ENCODE data around the gene HCRTR1.

HCRTR1 gene

DNA sequence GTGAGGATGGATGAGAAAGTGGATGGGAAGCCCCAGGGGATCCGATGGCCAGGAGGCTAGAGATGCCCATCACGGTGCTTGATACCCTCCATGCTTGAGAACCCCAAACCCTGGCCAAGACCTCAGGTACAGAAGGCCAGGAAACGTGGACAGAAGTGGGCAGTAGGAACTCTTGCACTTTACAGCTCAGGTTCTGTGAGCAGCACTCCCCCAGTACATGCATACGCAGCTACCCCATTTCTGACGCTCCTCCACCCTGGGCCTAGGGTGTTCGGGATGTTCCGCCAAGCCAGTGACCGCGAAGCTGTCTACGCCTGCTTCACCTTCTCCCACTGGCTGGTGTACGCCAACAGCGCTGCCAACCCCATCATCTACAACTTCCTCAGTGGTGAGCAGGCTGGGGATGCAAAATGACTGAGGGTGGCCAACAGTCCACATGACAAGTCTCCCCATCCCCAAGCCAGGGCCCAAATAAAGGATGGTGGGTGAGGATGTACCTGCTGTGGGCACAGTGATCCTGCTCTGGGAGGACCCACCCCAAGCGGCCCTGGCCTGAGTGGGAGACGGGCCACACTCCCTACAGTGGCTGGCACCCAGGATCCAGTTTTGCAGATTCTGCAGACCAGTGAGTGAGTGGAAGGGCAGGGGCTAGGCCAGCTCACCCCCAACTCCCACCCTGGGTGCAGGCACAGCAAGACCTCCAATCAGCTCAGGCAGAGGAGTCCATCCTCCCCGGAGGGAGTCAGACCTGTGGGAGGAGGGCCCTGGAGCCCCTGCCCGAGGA is 7.4 kb downstream of the HCRTR1 start:
- Mint-ChIP-seq H3K4me1 (ENCODE audit: low read depth) (peaks cover 8% of the 10 kb centered on the region), H3K36me3 (ENCODE audit: low read depth) (peaks cover 15% of the 10 kb centered on the region), H3K9me3 (no peaks in the 10 kb centered on the region), H3K27ac (no peak overlapping the region), H3K4me3 (no peak overlapping the region), H3K27me3 (ENCODE audit: low read depth) (no peaks in the 10 kb centered on the region)

DNA sequence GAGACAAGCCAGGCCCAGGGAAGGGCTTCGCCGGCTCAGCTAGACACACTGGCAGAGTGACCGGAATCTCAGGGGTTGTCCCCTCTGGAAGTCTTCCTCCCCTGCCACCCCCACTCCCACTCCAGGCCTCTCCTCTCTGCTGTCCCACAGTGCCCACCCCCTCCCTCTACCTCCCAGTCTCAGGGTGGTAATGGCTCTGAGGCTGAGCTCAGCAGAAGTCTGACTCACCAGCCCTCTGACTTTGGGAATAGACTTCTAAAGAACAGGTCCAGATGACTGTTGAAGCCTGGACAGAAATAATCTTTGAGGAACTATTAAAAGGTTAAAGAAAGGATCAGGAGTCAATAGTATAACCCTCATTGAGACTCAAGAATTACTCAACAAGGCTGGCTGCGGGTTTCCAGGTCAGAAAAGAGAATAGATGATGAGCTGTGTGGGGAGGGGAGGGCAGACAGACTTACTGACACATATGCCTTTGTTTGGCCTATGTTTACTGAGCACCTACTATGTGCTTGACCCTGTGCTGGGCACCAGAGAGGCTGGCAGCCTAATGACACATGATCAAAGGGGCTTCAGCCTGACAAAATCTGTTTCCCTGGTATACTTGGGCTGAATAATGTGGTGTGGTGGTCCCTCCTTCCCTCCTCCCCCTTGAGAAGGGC is 8.2 kb downstream of the HCRTR1 start:
- Mint-ChIP-seq H3K9me3 (no peaks in the 10 kb centered on the region), H3K4me1 (ENCODE audit: low read depth) (peaks cover 8% of the 10 kb centered on the region), H3K27ac (no peak overlapping the region), H3K27me3 (ENCODE audit: low read depth) (no peaks in the 10 kb centered on the region), H3K36me3 (ENCODE audit: low read depth) (peaks cover 22% of the 10 kb centered on the region), H3K4me3 (no peak overlapping the region)

DNA sequence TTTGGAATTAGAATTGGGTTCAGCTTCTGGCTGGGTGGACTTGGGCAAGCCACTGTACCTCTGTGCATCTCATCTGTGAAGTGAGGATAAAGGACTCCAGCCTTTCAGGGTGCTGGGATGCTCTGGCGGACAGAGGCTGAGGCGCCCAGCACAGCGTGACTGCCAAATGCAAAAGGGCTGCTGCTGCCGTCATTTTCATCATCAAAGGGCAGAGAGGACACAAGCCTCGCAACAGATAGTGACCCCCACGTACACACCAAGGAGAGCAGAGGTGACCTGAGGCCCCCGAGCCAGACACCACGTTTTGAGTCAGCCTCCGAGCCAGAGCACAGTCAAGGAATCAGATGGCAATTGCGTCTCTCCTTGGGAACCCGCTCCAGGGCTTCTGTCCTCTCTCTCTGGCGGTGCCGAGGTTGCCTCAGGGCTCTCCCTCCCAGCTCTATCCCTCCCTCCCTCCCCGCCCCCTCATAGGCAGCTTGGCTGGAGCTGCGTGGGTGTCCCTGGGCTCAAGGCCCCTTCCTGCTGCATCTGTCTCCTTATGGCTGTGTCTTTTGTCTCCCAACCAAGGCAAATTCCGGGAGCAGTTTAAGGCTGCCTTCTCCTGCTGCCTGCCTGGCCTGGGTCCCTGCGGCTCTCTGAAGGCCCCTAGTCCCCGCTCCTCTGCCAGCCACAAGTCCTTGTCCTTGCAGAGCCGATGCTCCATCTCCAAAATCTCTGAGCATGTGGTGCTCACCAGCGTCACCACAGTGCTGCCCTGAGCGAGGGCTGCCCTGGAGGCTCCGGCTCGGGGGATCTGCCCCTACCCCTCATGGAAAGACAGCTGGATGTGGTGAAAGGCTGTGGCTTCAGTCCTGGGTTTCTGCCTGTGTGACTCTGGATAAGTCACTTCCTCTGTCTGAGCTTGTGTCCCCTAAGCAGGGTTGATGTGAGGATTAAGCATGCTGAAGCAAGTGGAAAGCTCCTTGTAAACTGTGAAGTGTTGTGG is 9.0 kb downstream of the HCRTR1 start:
- Mint-ChIP-seq H3K27ac (no peak overlapping the region), H3K4me3 (no peak overlapping the region), H3K4me1 (ENCODE audit: low read depth) (peaks cover 8% of the 10 kb centered on the region), H3K27me3 (ENCODE audit: low read depth) (no peaks in the 10 kb centered on the region), H3K36me3 (ENCODE audit: low read depth) (peaks cover 23% of the 10 kb centered on the region), H3K9me3 (no peaks in the 10 kb centered on the region)

DNA sequence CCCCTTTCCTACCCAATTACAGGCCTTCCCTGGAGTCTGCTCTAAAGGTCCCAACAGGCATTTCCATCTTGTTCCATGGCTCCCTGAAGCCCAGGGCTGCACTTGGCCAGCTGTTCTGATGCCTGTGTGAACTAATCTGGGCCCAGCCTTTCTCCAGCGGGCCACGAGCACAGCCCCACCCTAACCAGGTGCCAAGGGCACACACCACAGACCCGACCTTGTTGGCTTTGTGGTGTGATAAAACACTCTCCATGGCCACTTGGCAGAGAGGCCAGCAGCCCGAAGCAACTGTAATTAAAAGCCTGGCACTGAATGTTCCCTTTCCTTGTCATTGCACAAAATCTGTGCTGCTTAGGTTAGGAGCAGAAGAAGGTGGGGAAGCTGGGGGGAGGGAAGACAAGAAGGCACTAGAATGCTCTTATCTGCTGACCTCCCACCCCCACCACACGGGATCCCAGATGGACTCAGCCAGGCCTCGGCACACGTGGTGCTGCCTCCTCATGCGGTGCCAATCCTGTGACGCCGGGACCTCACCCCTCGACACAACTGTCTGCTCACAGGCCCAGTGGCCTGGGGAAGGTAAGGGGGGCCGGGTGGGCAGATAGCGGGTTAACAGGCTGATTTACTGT is 9.9 kb downstream of the HCRTR1 start:
- peaks cover 7% of the 10 kb centered on the region for H3K4me1 Mint-ChIP-seq (ENCODE audit: low read depth)
- no peak overlapping the region for H3K27ac Mint-ChIP-seq
- H3K27me3 Mint-ChIP-seq (ENCODE audit: low read depth), result no peaks in the 10 kb centered on the region
- no peaks in the 10 kb centered on the region for H3K9me3 Mint-ChIP-seq
- H3K4me3 Mint-ChIP-seq, result no peak overlapping the region
- peaks cover 23% of the 10 kb centered on the region for H3K36me3 Mint-ChIP-seq (ENCODE audit: low read depth)

DNA sequence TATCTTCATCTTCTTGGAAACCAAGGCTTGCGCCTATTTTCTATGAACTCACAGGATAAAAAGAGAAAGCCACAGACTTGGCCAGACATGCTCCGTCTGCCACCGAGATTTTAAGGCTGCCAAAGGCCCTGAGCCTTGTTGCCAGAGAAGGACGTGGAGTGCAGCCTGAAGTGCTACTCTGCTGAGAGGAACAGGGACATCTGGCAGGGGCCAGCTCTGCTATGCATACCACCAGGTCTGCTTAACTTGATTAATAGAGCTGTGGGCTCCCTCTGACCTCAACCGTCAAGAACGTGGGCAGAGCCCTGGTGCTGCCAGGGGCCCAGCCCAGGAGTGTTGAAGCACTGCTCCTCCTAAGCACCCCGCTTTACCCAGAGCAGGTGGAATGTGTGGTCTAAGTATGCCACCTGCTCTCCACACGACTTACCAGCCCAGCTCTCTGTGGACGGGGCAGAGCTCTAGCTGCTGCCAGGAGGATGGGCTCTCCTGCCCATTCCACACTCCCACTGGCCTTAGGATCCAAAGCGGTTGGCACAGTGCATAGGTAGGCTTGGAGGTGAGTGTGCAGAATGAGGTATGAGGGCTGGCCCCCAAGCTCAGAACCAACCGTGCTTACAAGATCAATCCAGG is 10.6 kb downstream of the HCRTR1 start:
- Mint-ChIP-seq H3K4me3 (no peak overlapping the region), H3K4me1 (ENCODE audit: low read depth) (peaks cover 7% of the 10 kb centered on the region), H3K9me3 (no peaks in the 10 kb centered on the region), H3K27ac (no peak overlapping the region), H3K27me3 (ENCODE audit: low read depth) (no peaks in the 10 kb centered on the region), H3K36me3 (ENCODE audit: low read depth) (peaks cover 23% of the 10 kb centered on the region)

DNA sequence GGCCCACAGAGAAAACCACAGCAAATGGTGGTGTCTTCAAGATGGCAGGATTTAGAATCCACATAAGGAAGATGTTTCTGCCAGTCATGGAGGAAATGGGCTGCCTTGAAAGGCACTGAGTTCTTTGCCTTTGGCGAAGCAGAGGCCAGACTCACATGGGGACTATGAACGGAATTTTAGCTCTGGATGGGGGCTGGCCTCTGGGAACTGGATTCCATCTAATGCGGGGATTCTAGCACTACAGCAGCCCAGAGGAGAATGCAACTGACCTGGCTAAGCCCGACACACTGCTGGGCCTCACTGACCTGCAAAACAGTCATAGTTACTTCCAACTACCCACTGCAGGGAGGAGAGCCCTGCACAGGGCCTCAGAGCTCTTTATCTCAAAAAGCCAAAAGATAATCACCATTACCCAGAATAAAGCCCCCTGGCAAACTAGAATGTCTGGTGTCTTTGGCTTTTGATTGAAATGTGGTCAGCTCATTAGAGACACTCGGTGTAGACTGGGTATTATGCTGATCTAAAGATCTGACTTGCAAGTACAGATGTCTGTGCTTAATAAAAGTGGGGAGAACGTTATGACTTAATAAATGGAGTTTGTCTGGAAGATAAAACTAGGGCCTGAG is 11.6 kb downstream of the HCRTR1 start:
- Mint-ChIP-seq H3K4me1 (ENCODE audit: low read depth) (peaks cover 4% of the 10 kb centered on the region), H3K9me3 (no peaks in the 10 kb centered on the region), H3K36me3 (ENCODE audit: low read depth) (peaks cover 24% of the 10 kb centered on the region), H3K4me3 (no peak overlapping the region), H3K27ac (no peak overlapping the region), H3K27me3 (ENCODE audit: low read depth) (no peaks in the 10 kb centered on the region)

DNA sequence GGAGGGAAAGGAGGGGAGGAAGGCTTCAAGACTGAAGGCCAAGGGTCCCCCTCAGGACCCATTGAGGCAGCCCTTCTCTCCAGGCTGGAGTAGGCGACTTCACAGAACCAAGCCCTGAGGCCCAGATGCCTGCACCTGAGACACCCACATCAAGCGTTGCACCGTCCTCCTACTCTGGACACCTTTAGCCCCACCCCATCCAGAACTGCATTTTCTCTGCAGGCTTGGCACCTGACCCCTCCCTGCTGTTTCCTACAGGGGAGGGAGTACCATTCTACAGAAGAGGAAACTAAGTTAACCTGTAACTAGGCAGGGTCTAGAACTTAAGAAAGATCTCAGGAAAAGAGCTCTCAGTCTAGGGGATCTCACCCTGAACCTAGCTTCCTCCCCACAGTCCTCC is 15.2 kb downstream of the HCRTR1 start:
- no peaks in the 10 kb centered on the region for H3K27me3 Mint-ChIP-seq (ENCODE audit: low read depth)
- H3K27ac Mint-ChIP-seq, result no peak overlapping the region
- peaks cover 22% of the 10 kb centered on the region for H3K36me3 Mint-ChIP-seq (ENCODE audit: low read depth)
- peaks cover 4% of the 10 kb centered on the region for H3K4me1 Mint-ChIP-seq (ENCODE audit: low read depth)
- H3K9me3 Mint-ChIP-seq, result no peaks in the 10 kb centered on the region
- H3K4me3 Mint-ChIP-seq, result no peak overlapping the region

DNA sequence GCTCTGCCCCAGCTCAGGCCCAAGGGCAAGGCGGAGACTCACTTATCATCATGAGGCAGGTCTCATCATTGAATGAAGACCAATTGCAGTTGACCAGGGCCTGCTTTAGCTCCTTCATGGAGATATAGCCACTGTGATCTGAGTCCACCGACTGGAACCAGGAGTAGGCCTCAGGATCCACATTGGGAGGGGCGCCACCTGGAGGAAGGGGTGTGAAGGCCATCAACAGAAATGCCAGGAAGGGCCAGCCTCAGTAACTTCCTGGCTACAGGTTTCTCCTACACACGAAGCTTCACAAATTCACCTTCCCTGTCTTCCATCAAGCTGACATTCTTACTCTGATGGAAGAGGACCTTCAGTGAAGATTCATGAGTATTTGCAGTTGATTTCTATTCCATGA is 15.6 kb downstream of the HCRTR1 start:
- H3K9me3 Mint-ChIP-seq, result no peaks in the 10 kb centered on the region
- H3K4me3 Mint-ChIP-seq, result no peak overlapping the region
- peaks cover 21% of the 10 kb centered on the region for H3K36me3 Mint-ChIP-seq (ENCODE audit: low read depth)
- H3K4me1 Mint-ChIP-seq (ENCODE audit: low read depth), result peaks cover 7% of the 10 kb centered on the region
- no peak overlapping the region for H3K27ac Mint-ChIP-seq
- H3K27me3 Mint-ChIP-seq (ENCODE audit: low read depth), result no peaks in the 10 kb centered on the region

DNA sequence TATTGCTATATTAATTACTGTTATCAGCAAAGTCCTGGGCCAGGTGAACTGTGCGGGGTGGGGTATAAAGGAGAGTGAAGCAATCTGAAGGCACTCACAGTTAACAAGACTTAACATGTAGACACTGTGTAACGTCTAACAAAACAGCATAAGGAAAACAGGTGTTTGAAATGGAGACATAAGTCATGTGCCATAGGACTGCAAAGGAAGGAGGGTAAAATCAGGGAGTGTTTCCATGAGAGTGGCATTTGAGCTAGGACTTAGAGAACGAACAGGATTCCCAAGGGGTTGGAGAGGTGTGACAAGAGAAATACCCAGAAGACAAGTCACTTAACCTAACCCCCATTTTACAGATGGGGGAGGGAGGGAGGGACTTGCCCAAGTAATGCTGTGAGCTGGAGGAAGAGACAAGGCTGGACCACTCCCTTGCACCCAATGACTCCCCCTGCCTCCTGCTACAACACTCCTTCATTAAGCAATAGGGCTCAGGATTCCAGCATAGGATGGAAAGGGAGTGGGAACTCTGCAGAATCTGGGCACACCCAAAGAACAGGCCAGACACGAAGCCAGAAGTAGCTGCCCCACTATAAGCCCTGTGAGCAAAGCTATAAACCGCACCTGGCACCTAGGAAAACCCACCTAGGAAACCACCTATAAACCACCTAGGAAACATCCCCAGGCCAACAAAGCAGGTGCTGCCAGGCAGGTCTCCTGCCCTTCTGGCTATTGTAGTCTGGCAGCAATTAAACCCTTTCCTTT is 20.6 kb downstream of the HCRTR1 start:
- H3K27ac Mint-ChIP-seq, result no peak overlapping the region
- peaks cover 3% of the 10 kb centered on the region for H3K36me3 Mint-ChIP-seq (ENCODE audit: low read depth)
- no peaks in the 10 kb centered on the region for H3K9me3 Mint-ChIP-seq
- H3K4me1 Mint-ChIP-seq (ENCODE audit: low read depth), result peaks cover 15% of the 10 kb centered on the region
- H3K27me3 Mint-ChIP-seq (ENCODE audit: low read depth), result no peaks in the 10 kb centered on the region
- no peak overlapping the region for H3K4me3 Mint-ChIP-seq

DNA sequence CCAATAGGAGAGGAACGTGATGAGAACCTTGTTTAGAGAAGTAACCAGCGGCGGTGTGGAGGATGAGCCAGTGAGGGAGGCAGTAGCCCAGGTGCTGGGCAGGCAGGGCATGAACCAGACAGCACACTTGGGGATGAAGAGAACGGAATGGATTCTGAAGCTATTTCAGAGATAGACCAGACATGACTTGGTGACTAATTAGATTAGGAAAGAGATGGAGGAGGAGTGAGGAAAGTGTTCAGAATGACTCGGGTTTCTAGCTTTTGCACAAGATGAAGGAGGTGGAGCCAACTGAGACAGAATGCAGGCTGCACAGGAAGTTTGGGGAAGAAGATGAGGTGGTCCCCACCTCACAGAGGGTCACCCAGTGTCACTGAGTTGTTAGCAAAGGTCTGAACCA is 22.1 kb downstream of the HCRTR1 start:
- H3K4me1 Mint-ChIP-seq (ENCODE audit: low read depth), result peaks cover 22% of the 10 kb centered on the region
- H3K27ac Mint-ChIP-seq, result no peak overlapping the region
- H3K4me3 Mint-ChIP-seq, result no peak overlapping the region
- peaks cover 4% of the 10 kb centered on the region for H3K36me3 Mint-ChIP-seq (ENCODE audit: low read depth)
- no peaks in the 10 kb centered on the region for H3K27me3 Mint-ChIP-seq (ENCODE audit: low read depth)
- no peaks in the 10 kb centered on the region for H3K9me3 Mint-ChIP-seq

DNA sequence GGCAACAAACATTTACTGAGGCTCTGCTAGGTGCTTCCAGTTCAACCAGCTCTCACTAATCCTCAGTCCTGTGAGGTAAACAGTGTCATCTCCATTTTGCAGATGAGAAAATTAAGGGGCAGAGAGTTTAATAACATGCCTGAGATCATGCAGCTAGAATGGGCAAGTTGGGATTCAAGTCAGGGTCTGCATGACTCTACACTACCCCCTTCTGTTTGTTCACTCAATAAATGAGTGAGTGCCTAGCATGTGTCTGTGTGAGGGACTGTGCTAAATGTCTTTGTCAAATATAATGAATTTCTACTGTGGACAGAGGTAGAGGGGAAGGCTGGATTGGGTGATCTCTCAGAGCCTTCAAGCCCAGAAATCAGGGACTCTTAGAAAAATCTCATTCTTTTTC is 22.7 kb downstream of the HCRTR1 start:
- Mint-ChIP-seq H3K27me3 (ENCODE audit: low read depth) (no peaks in the 10 kb centered on the region), H3K27ac (no peak overlapping the region), H3K36me3 (ENCODE audit: low read depth) (peaks cover 4% of the 10 kb centered on the region), H3K4me3 (no peak overlapping the region), H3K9me3 (no peaks in the 10 kb centered on the region), H3K4me1 (ENCODE audit: low read depth) (peaks cover 25% of the 10 kb centered on the region)

DNA sequence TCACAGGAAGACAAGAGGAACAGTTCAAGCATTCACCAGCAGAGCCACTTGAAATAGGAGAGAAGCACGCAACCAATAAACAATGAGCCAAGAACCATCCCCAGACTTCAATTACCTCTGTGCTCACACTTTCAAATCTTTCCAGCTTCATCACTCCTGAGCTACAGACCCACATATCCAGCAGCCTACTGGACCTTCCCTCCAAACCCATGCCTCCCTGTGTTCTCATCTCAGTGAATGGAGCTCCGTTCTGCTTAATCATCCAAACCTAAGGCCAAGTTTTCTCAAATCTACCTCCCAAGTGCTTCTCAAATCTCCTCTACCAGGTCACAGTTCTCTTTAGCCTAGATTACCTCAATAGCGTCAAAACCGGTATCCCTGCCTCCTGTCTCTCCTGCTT is 23.5 kb downstream of the HCRTR1 start:
- Mint-ChIP-seq H3K9me3 (no peaks in the 10 kb centered on the region), H3K27ac (no peak overlapping the region), H3K4me1 (ENCODE audit: low read depth) (peaks cover 30% of the 10 kb centered on the region), H3K4me3 (no peak overlapping the region), H3K36me3 (ENCODE audit: low read depth) (peaks cover 4% of the 10 kb centered on the region), H3K27me3 (ENCODE audit: low read depth) (no peaks in the 10 kb centered on the region)

DNA sequence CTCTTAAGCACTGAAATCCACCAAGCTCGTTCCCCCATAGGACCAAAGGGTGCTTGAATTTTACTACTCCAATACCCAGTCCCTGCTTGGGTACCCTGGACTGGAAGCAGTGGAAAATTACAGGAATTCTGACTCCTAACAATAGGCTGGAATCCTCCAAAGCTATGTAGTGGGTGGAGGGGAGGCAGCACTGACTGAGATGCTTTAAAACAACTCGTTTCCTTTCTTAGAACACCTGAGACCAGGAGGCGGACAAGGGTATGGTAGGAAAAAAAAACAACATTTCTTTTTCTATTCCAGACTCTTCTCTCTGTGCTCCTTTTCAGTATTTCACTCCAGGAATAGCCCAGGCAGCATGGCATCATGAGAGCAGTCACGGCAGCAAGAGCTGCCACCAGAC is 24.9 kb downstream of the HCRTR1 start:
- Mint-ChIP-seq H3K4me3 (no peak overlapping the region), H3K9me3 (peaks cover 8% of the 10 kb centered on the region), H3K36me3 (ENCODE audit: low read depth) (peaks cover 6% of the 10 kb centered on the region), H3K27me3 (ENCODE audit: low read depth) (peaks cover 6% of the 10 kb centered on the region), H3K4me1 (ENCODE audit: low read depth) (peaks cover 35% of the 10 kb centered on the region), H3K27ac (no peak overlapping the region)
